ENCODE measurements around the gene RXFP2. TPM values are rescaled to one million over a fixed set of nuclear protein-coding genes. Genes with fewer than 3 reads are reported as not detected.

RXFP2 gene
- total and polyA plus RNA-seq, 9 of the 15 experiments (the other 6 are each of a cell fraction or from before 2014, with no cell fraction given), result not detected

DNA sequence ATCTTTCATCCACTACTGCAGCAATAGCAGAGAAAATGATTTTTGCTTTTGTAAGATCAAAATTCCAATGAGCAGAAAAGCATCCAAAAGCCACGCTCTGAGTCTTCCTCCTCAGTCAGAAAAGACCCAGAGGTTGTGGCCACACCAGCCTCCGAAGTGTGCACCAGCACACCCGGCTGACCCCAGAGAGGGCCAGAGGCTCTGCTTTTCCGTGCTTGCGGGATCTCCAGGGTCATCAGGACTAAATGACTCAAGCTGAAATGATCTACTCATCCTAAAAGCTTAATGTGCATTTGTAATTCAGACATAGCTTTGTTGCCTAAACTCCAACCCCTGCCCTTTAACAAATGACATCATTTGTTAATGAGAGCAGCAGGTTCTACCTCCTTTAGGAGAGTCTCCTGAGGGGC is 16.5 kb downstream of the RXFP2 start:
- no TSS peak for BruUV-seq (replicated peaks)
- no peak overlapping the region for H3K27ac ChIP-seq (ENCODE audit: extremely low read depth, low read depth, low read length)
- no peaks in the 10 kb centered on the region for H3K79me2 ChIP-seq (ENCODE audit: control insufficient read depth, insufficient read depth, low read length)
- H3K4me2 ChIP-seq (ENCODE audit: insufficient read depth, low read length), result no peak overlapping the region
- H3K9ac ChIP-seq (ENCODE audit: insufficient read depth in 1 of 2, low read depth in 2 of 2, low read length in 2 of 2), result no peak overlapping the region
- 0% methylated on average over 5 of the region's 5 CpGs for WGBS (ENCODE audit: insufficient coverage, low coverage, missing lambda C conversion rate)
- no peak for ATAC-seq
- H3K36me3 ChIP-seq (ENCODE audit: control insufficient read depth, insufficient read depth, low read length), result no peaks in the 10 kb centered on the region
- CTCF ChIA-PET (ENCODE audit: low intra/inter-chr PET ratio), result no interaction called here
- in situ Hi-C loops (cut with MboI) (no loop called here), intact Hi-C loops (cut with micrococcal nuclease) (no loop called here)
- no peaks in the 10 kb centered on the region for H3K9me3 ChIP-seq (replicated peaks; ENCODE audit: control insufficient read depth, insufficient read depth, low read depth, low read length)
- H3K9me1 ChIP-seq (ENCODE audit: control insufficient read depth, insufficient read depth, low read length), result no peaks in the 10 kb centered on the region
- H4K20me1 ChIP-seq (replicated peaks; ENCODE audit: control insufficient read depth, insufficient read depth, low read length), result no peaks in the 10 kb centered on the region
- TF ChIP-seq ZNF77 (CRISPR knock-in tag; IDR thresholded peaks at IDR 0.05), result no peak
- no peak for TF ChIP-seq ZNF695 (CRISPR knock-in tag; IDR thresholded peaks at IDR 0.05)
- no peak for TF ChIP-seq ZNF57 (CRISPR knock-in tag; IDR thresholded peaks at IDR 0.05)
- TF ChIP-seq STAT5B (CRISPR knock-in tag; IDR thresholded peaks at IDR 0.05), result no peak
- no peak for TF ChIP-seq NBN (IDR thresholded peaks at IDR 0.05; ENCODE audit: low read depth)
- no peak for TF ChIP-seq IRF2 (CRISPR knock-in tag; IDR thresholded peaks at IDR 0.05)
- TF ChIP-seq, protein P1, sequence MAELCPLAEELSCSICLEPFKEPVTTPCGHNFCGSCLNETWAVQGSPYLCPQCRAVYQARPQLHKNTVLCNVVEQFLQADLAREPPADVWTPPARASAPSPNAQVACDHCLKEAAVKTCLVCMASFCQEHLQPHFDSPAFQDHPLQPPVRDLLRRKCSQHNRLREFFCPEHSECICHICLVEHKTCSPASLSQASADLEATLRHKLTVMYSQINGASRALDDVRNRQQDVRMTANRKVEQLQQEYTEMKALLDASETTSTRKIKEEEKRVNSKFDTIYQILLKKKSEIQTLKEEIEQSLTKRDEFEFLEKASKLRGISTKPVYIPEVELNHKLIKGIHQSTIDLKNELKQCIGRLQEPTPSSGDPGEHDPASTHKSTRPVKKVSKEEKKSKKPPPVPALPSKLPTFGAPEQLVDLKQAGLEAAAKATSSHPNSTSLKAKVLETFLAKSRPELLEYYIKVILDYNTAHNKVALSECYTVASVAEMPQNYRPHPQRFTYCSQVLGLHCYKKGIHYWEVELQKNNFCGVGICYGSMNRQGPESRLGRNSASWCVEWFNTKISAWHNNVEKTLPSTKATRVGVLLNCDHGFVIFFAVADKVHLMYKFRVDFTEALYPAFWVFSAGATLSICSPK (IDR thresholded peaks at IDR 0.05; ENCODE audit: borderline replicate concordance), result no peak
- TF ChIP-seq, protein P2, sequence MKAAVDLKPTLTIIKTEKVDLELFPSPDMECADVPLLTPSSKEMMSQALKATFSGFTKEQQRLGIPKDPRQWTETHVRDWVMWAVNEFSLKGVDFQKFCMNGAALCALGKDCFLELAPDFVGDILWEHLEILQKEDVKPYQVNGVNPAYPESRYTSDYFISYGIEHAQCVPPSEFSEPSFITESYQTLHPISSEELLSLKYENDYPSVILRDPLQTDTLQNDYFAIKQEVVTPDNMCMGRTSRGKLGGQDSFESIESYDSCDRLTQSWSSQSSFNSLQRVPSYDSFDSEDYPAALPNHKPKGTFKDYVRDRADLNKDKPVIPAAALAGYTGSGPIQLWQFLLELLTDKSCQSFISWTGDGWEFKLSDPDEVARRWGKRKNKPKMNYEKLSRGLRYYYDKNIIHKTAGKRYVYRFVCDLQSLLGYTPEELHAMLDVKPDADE (conservative IDR thresholded peaks at IDR 0.05; ENCODE audit: control insufficient read depth, low read depth, low read length), result no peak
- TF ChIP-seq SREBF1 (IDR thresholded peaks at IDR 0.05; ENCODE audit: borderline replicate concordance, low read depth, low read length), result no peak
- TF ChIP-seq FOXA3 (CRISPR knock-in tag; conservative IDR thresholded peaks at IDR 0.05 in 1 of 2, IDR thresholded peaks at IDR 0.05 in 1 of 2), result no peak
- TF ChIP-seq, protein P3, sequence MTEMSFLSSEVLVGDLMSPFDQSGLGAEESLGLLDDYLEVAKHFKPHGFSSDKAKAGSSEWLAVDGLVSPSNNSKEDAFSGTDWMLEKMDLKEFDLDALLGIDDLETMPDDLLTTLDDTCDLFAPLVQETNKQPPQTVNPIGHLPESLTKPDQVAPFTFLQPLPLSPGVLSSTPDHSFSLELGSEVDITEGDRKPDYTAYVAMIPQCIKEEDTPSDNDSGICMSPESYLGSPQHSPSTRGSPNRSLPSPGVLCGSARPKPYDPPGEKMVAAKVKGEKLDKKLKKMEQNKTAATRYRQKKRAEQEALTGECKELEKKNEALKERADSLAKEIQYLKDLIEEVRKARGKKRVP (CRISPR knock-in tag; IDR thresholded peaks at IDR 0.05), result no peak
- no peak for TF ChIP-seq ZNF347 (CRISPR knock-in tag; IDR thresholded peaks at IDR 0.05; ENCODE audit: low read depth)
- no peaks in the 10 kb centered on the region for H3K4me1 ChIP-seq (replicated peaks in 1 of 2; ENCODE audit: control insufficient read depth in 2 of 2, insufficient read depth in 2 of 2, low read length in 2 of 2)
- DNase-seq (ENCODE audit: extremely low read depth in 1 of 4, low spot score in 3 of 4), result no peak
- H3K27me3 ChIP-seq (ENCODE audit: control insufficient read depth in 2 of 2, insufficient read depth in 2 of 2, low read length in 2 of 2), result no peaks in the 10 kb centered on the region; a peak in 1 of 5 replicates
- no peak for FAIRE-seq
- H3K4me3 ChIP-seq, result no peak overlapping the region
- no peak overlapping the region for H2AFZ ChIP-seq (ENCODE audit: low read depth, low read length)
- POLR2A ChIA-PET, result no interaction called here

All from K562 (cell line).